ENCODE measurements around the gene XRCC3.

DNA sequence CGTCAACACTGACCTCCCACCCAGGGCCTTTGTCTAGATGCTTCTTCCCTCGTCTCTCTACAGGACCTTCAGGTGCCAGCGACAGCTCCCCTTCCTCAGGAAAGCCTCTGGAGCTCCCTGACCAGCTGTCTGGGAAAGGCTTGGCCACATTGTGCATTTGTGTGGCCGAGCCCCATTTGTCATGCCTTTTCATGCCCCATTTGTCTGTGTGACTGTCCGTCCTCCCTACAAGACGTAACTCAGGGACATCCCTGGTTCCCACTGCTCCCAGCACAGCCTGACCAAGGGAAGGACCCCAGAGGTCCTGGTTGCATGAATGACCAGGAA lies 24.2 kb upstream of the XRCC3 start:
- TF ChIP-seq, protein P1, sequence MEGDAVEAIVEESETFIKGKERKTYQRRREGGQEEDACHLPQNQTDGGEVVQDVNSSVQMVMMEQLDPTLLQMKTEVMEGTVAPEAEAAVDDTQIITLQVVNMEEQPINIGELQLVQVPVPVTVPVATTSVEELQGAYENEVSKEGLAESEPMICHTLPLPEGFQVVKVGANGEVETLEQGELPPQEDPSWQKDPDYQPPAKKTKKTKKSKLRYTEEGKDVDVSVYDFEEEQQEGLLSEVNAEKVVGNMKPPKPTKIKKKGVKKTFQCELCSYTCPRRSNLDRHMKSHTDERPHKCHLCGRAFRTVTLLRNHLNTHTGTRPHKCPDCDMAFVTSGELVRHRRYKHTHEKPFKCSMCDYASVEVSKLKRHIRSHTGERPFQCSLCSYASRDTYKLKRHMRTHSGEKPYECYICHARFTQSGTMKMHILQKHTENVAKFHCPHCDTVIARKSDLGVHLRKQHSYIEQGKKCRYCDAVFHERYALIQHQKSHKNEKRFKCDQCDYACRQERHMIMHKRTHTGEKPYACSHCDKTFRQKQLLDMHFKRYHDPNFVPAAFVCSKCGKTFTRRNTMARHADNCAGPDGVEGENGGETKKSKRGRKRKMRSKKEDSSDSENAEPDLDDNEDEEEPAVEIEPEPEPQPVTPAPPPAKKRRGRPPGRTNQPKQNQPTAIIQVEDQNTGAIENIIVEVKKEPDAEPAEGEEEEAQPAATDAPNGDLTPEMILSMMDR (IDR thresholded peaks at IDR 0.05) = no peak
- no peak for TF ChIP-seq TCF7L2 (IDR thresholded peaks at IDR 0.05; ENCODE audit: low read depth, low read length)
- TF ChIP-seq REST (IDR thresholded peaks at IDR 0.05; ENCODE audit: insufficient read depth in 1 of 2, low read depth in 2 of 2, low read length in 1 of 2) = no peak
- TF ChIP-seq POLR2AphosphoS5 (IDR thresholded peaks at IDR 0.05; ENCODE audit: low read depth, low read length) = no peak

All from Panc1 (cell line).